ENCODE results near the gene PLEKHF1.

DNA sequence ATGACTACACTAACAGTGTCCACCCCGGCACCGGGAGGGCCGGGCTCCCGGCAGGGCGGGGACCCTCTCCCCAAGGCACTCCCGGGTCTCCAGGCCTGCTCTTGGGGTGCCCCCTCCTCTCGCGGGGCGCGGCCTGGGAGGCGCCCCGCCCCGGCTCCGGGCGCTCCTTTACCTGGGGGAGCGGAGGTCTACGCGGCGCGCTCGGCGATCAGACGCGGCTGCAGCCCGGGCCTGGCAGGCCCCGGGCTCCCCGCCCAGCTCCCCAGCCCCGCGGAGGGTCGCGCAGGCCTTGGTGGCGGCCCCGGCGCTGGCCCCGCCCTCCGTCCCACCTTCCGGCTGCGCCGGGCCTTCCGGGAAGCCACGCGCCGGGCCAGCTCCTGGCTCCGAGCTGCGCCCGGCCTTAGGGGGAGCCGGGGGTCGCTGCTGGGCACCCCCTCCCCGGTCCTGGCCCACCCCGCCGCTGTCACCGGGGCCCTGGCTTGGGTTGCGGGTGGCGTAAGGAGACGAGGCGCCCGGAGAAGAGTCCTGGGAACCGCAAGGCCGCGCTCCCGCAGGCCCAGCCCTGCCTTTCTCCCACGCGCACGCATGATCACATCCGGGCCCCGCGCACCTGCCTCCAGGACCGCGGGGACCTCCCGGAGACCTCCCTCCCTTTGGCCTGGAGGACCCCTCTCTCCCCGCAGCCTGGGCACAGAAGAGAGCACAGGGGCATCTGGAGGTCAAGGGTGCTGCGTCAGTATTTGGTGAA is 49.9 kb downstream of the PLEKHF1 start, which contains the start of gene C19orf12:
- TF ChIP-seq, protein P1, sequence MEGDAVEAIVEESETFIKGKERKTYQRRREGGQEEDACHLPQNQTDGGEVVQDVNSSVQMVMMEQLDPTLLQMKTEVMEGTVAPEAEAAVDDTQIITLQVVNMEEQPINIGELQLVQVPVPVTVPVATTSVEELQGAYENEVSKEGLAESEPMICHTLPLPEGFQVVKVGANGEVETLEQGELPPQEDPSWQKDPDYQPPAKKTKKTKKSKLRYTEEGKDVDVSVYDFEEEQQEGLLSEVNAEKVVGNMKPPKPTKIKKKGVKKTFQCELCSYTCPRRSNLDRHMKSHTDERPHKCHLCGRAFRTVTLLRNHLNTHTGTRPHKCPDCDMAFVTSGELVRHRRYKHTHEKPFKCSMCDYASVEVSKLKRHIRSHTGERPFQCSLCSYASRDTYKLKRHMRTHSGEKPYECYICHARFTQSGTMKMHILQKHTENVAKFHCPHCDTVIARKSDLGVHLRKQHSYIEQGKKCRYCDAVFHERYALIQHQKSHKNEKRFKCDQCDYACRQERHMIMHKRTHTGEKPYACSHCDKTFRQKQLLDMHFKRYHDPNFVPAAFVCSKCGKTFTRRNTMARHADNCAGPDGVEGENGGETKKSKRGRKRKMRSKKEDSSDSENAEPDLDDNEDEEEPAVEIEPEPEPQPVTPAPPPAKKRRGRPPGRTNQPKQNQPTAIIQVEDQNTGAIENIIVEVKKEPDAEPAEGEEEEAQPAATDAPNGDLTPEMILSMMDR (conservative IDR thresholded peaks at IDR 0.05 in 1 of 2, IDR thresholded peaks at IDR 0.05 in 1 of 2; ENCODE audit: low read depth in 1 of 2, low read length in 2 of 2), result no peak
- no peak for TF ChIP-seq EZH2 (IDR thresholded peaks at IDR 0.05; ENCODE audit: low read length, missing control alignments)

Measured in fibroblast of lung (primary cell).